SK-N-SH (cell line): Measurements from ENCODE around the gene ZNF2. TPM values are rescaled to one million over a fixed set of nuclear protein-coding genes. Genes with fewer than 3 reads are reported as not detected.
"Not testable (repeated sequence)": the region's sequence is repeated elsewhere in the genome, so short reads cannot be mapped to it uniquely, and the experiment has no call there.

Source experiments
- CTCF ChIA-PET: fragments of 300-600, 350-600 bp; formaldehyde crosslinking; extraction: SDS; loops from one replicate; lab custom pipeline; 2021; lab: Yijun Ruan, JAX
- POLR2A ChIA-PET: fragments of 350-600 bp; sonication (Branson Sonifier 250); formaldehyde crosslinking; extraction: SDS; loops from one replicate; lab custom pipeline; 2020; ENCODE audit warnings: antibody characterized with exemption, inconsistent platforms; lab: Yijun Ruan, JAX
- DNase-seq: peaks from one replicate; pipeline ENCODE4 v3.0.0; 2012
- H2AFZ ChIP-seq: fragments of 200-600 bp; sonication (generic); 2 replicates; pipeline ENCODE4 v1.8.1; 2016; ENCODE audit warnings: antibody characterized with exemption, mild to moderate bottlenecking, low read depth
- H3F3A ChIP-seq: fragments of 200-600 bp; sonication (generic); replicated peaks from 2 replicates; pipeline ENCODE3; 2016; ENCODE audit warnings: antibody characterized with exemption, mild to moderate bottlenecking; ENCODE audit not compliant: insufficient read depth
- H3K27ac ChIP-seq, 2 experiments: fragments of 200-500 bp in 1 of 2; fragments of 200-600 bp in 1 of 2; sonication (Bioruptor generic) in 1 of 2; sonication (generic), shearing (Covaris generic) in 1 of 2; 2 replicates each; pipeline versions ENCODE4 v1.5.1 to v1.6.1; 2014 to 2016; ENCODE audit warnings: low read depth in 2 of 2, inconsistent platforms in 1 of 2, low read length in 1 of 2, mild to moderate bottlenecking in 1 of 2, mixed read lengths in 1 of 2
- H3K27me3 ChIP-seq: fragments of 200-600 bp; sonication (generic), shearing (Covaris generic); 2 replicates; pipeline ENCODE4 v1.6.1; 2016; ENCODE audit warnings: mixed run types; ENCODE audit not compliant: insufficient read depth
- H3K36me3 ChIP-seq, 2 experiments: fragments of 200-500 bp in 1 of 2; fragments of 200-600 bp in 1 of 2; sonication (Bioruptor generic) in 1 of 2; sonication (generic) in 1 of 2; replicated peaks in 1 of 2; 2 replicates each; pipeline versions ENCODE3 to v1.5.1; 2014 to 2016; ENCODE audit warnings: low read length in 1 of 2, mild to moderate bottlenecking in 1 of 2; ENCODE audit not compliant: insufficient read depth in 2 of 2, control insufficient read depth in 1 of 2
- H3K4me1 ChIP-seq, 2 experiments: fragments of 200-500 bp in 1 of 2; fragments of 200-600 bp in 1 of 2; sonication (Bioruptor generic) in 1 of 2; sonication (generic), shearing (Covaris generic) in 1 of 2; 2 replicates each; pipeline versions ENCODE4 v1.5.1 to v1.6.1; 2014 to 2016; ENCODE audit warnings: low read depth in 1 of 2, low read length in 1 of 2, mixed run types in 1 of 2; ENCODE audit not compliant: insufficient read depth in 2 of 2, control insufficient read depth in 1 of 2
- H3K4me2 ChIP-seq: fragments of 200-600 bp; sonication (generic), shearing (Covaris generic); 2 replicates; pipeline ENCODE4 v1.6.1; 2017; ENCODE audit warnings: mixed run types
- H3K4me3 ChIP-seq, 2 experiments: fragments of 200-500 bp in 1 of 2; fragments of 200-600 bp in 1 of 2; sonication (Bioruptor generic) in 1 of 2; sonication (generic), shearing (Covaris generic) in 1 of 2; 2 replicates each; pipeline versions ENCODE4 v1.5.1 to v1.8.1; 2014 to 2016; ENCODE audit warnings: low read depth in 2 of 2, inconsistent platforms in 1 of 2, low read length in 1 of 2, mild to moderate bottlenecking in 1 of 2, mixed read lengths in 1 of 2, moderate library complexity in 1 of 2
- H3K79me2 ChIP-seq: fragments of 200-600 bp; sonication (generic); 2 replicates; pipeline ENCODE4 v1.8.1; 2017; ENCODE audit warnings: mild to moderate bottlenecking; ENCODE audit not compliant: insufficient read depth
- H3K9ac ChIP-seq: fragments of 200-600 bp; sonication (generic); 2 replicates; pipeline ENCODE4 v1.6.1; 2017; ENCODE audit warnings: mixed run types
- H3K9me2 ChIP-seq: fragments of 200-600 bp; sonication (generic); 2 replicates; pipeline ENCODE4 v1.6.1; 2017; ENCODE audit warnings: mixed run types
- H3K9me3 ChIP-seq: fragments of 200-600 bp; sonication (generic); 2 replicates; pipeline ENCODE4 v1.6.1; 2017; ENCODE audit warnings: mixed run types, mild to moderate bottlenecking, moderate library complexity
- H4K20me1 ChIP-seq: fragments of 200-600 bp; sonication (generic); 2 replicates; pipeline ENCODE4 v1.6.1; 2017; ENCODE audit warnings: mild to moderate bottlenecking, mixed run types; ENCODE audit not compliant: insufficient read depth
- CHD2 ChIP-seq: fragments of 150-350 bp; IDR thresholded peaks from 2 replicates; pipeline ENCODE4 v1.6.1; 2018; ENCODE audit warnings: low read length; ENCODE audit not compliant: partially characterized antibody
- CTCF ChIP-seq: fragments of 200-600 bp; sonication (generic); IDR thresholded peaks from 2 replicates; pipeline ENCODE4 v1.6.1; 2017; ENCODE audit warnings: antibody characterized with exemption, mild to moderate bottlenecking, moderate library complexity
- FOSL2 ChIP-seq: IDR thresholded peaks from 2 replicates; pipeline ENCODE4 v1.4.0; 2012; ENCODE audit warnings: low read depth, mild to moderate bottlenecking, moderate library complexity, borderline replicate concordance
- FOXJ3 ChIP-seq: sonication (generic); formaldehyde crosslinking; IDR thresholded peaks from 2 replicates; pipeline ENCODE4 v1.5.1; 2020; ENCODE audit warnings: mild to moderate bottlenecking, missing genetic modification reagents
- GABPA ChIP-seq: IDR thresholded peaks from 2 replicates; pipeline ENCODE4 v1.4.0; 2012; ENCODE audit warnings: low read depth, mild to moderate bottlenecking
- NRF1 ChIP-seq: IDR thresholded peaks from 2 replicates; pipeline ENCODE4 v1.6.1; 2012; ENCODE audit warnings: low read depth, mild to moderate bottlenecking, low read length
- PBX3 ChIP-seq: IDR thresholded peaks from 2 replicates; pipeline ENCODE4; 2012
- RAD21 ChIP-seq: IDR thresholded peaks from 2 replicates; pipeline ENCODE4 v1.6.1; 2012; ENCODE audit warnings: mild to moderate bottlenecking, low read length
- REST ChIP-seq: IDR thresholded peaks from 2 replicates; pipeline ENCODE4 v1.6.1; 2012; ENCODE audit warnings: mild to moderate bottlenecking, low read depth, low read length, moderate library complexity
- SMC3 ChIP-seq: IDR thresholded peaks from 2 replicates; pipeline ENCODE4 v1.6.1; 2012; ENCODE audit warnings: low read depth, low read length, improper control_type of control experiment
- TAF1 ChIP-seq: IDR thresholded peaks from 2 replicates; pipeline ENCODE4 v1.6.1; 2012; ENCODE audit warnings: low read depth, mild to moderate bottlenecking, low read length, moderate library complexity, borderline replicate concordance
- USF1 ChIP-seq: IDR thresholded peaks from 2 replicates; pipeline ENCODE4 v1.4.0; 2012; ENCODE audit warnings: low read depth, borderline replicate concordance
- YY1 ChIP-seq: IDR thresholded peaks from 2 replicates; pipeline ENCODE4 v1.4.0; 2012; ENCODE audit warnings: low read depth, mild to moderate bottlenecking
- WGBS: methylation state at CpG from one replicate; pipeline ENCODE4 v1.1.6; 2017; ENCODE audit warnings: low lambda C conversion rate; 5-methylcytosine and 5-hydroxymethylcytosine counted together
- polyA plus RNA-seq, 3 experiments: library from polyadenylated mRNA; depleted of rRNA; stranded (reverse); fragments of >200 nt; gene quantifications; 2 replicates each; pipeline ENCODE4 v1.2.3, GENCODE V29; 2012

The ZNF2 gene
- polyA plus RNA-seq, 1 of the 3 experiments (the other 2 are of a cell fraction): 1.6 TPM

GRCh38 chr2:95192956-95193355, 27.3 kb downstream of the ZNF2 start:
- H3K27ac ChIP-seq, H3K36me3 ChIP-seq, H3K4me2 ChIP-seq, H3K9ac ChIP-seq, H3K4me3 ChIP-seq, H2AFZ ChIP-seq, H3K27me3 ChIP-seq, DNase-seq, H3K9me2 ChIP-seq, POLR2A ChIA-PET, H3K4me1 ChIP-seq, H3K9me3 ChIP-seq, H3F3A ChIP-seq, H4K20me1 ChIP-seq, H3K79me2 ChIP-seq: not testable (repeated sequence)
- TF ChIP-seq CTCF (peak; percentile 55), SMC3 (peak; percentile 43), RAD21 (peak; percentile 57)
- CTCF ChIA-PET: interaction anchor here (1.1 kb wide), 1 partner anchor 120 kb away, joined by 3 read pairs; no protein-coding TSS in a partner anchor
- WGBS: 30% methylated on average over 14 of the region's 15 CpGs

- no peak overlapping the region for H3K4me2 ChIP-seq
- H3K9me3 ChIP-seq: no peaks in the 10 kb centered on the region
- H3K79me2 ChIP-seq: no peaks in the 10 kb centered on the region
- WGBS: 45% methylated on average over 4 of the region's 4 CpGs
- no peaks in the 10 kb centered on the region; the same call in 1 of the 2 replicates for H3K27me3 ChIP-seq
- POLR2A ChIA-PET: no interaction called here
- H3K9ac ChIP-seq: no peak overlapping the region
- no peak overlapping the region for H3K27ac ChIP-seq
- H3K4me3 ChIP-seq: no peak overlapping the region
- no peak overlapping the region for H2AFZ ChIP-seq
- TF ChIP-seq NRF1 (no peak), PBX3 (no peak), FOXJ3 (CRISPR knock-in tag) (no peak), USF1 (no peak), CTCF (no peak), REST (no peak), CHD2 (no peak), FOSL2 (no peak), YY1 (no peak), TAF1 (no peak), GABPA (no peak)
- no peaks in the 10 kb centered on the region; a peak in 1 of 4 replicates for H3K4me1 ChIP-seq
- peaks cover 2 to 3% of the 10 kb centered on the region in 2 experiments for H3K36me3 ChIP-seq
- DNase-seq: no peak
- CTCF ChIA-PET: interaction anchor here (0.9 to 1.0 kb wide), 2 partner anchors 27 to 141 kb away, joined by 3 read pairs; no protein-coding TSS in a partner anchor
- H4K20me1 ChIP-seq: no peaks in the 10 kb centered on the region
- H3K9me2 ChIP-seq: no peaks in the 10 kb centered on the region
- peaks cover 7% of the 10 kb centered on the region for H3F3A ChIP-seq
Observed at GRCh38 chr2:95203911-95204310, 38.3 kb downstream of the ZNF2 start.
